Stomach (tissue), 4 donors: ENCODE results near the gene SDR42E1.

Experiments used
- POLR2AphosphoS5 ChIP-seq, 3 donors: sonication (generic); formaldehyde crosslinking; IDR thresholded peaks; one replicate each; pipeline ENCODE4 v1.6.1; 2016; ENCODE audit warnings: antibody characterized with exemption in 3 of 3
- TF ChIP-seq, protein P1 (sequence below), 7 experiments: fragments of 450-650 bp in 4 of 7; fragments of 200-600 bp in 3 of 7; sonication (generic) in 3 of 7; IDR thresholded peaks; one replicate each; pipeline ENCODE4 v1.5.1; 2016 to 2019; ENCODE audit warnings: antibody characterized with exemption in 7 of 7, control low read depth in 2 of 7, mild to moderate bottlenecking in 1 of 7

GRCh38 chr16:81994485-81994884, 16.8 kb downstream of the SDR42E1 start:
- TF ChIP-seq, protein P1, sequence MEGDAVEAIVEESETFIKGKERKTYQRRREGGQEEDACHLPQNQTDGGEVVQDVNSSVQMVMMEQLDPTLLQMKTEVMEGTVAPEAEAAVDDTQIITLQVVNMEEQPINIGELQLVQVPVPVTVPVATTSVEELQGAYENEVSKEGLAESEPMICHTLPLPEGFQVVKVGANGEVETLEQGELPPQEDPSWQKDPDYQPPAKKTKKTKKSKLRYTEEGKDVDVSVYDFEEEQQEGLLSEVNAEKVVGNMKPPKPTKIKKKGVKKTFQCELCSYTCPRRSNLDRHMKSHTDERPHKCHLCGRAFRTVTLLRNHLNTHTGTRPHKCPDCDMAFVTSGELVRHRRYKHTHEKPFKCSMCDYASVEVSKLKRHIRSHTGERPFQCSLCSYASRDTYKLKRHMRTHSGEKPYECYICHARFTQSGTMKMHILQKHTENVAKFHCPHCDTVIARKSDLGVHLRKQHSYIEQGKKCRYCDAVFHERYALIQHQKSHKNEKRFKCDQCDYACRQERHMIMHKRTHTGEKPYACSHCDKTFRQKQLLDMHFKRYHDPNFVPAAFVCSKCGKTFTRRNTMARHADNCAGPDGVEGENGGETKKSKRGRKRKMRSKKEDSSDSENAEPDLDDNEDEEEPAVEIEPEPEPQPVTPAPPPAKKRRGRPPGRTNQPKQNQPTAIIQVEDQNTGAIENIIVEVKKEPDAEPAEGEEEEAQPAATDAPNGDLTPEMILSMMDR (IDR thresholded peaks at IDR 0.05), result peak in 1 of 7 experiments; percentile 12
- no peak for TF ChIP-seq POLR2AphosphoS5 (IDR thresholded peaks at IDR 0.05)
